ENCODE results near the gene TUFT1. TPM values are rescaled to one million over a fixed set of nuclear protein-coding genes. Genes with fewer than 3 reads are reported as not detected.
A peak's percentile ranks its signal among the peaks of the same experiment; 100 is the strongest.

The TUFT1 gene
- total RNA-seq, 1 experiment from 2014 or later: 12.3 TPM

DNA sequence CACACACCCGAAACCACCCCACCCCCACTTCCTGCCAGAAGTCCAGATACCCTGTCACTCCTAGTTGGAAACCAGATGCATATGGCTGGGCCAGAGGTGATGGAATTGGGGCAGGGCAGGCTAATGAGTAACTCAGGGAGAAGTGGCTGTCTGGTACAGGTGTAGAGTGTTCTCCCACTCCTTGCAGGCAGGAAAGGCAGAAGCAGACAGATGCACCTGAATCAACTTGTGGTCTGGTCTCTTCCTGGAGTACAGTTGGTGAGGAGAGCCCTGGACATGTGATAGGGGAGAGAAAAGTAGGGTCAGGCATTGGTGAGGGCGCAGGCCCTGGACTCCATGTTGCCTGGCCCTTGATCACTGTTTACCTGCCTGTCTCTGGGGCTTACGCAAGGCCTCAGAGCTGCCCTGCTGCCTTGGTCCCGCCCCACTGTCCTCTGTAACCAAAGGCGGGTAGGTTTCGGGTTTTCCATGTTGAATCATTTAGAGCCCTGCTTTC lies 26.4 kb upstream of the TUFT1 start:
- BruUV-seq (replicated peaks): no TSS peak
- ChIA-PET RAD21 (ENCODE audit: low non-redundant PET in 1 of 2, low total read pairs in 2 of 2, uncharacterized antibody in 2 of 2, unreplicated experiment in 2 of 2) (interaction anchor here in 1 of 2 experiments (0.6 kb wide), 1 partner anchor 101 kb away, joined by 3 read pairs; no protein-coding TSS in a partner anchor), POLR2A (interaction anchor here (0.6 to 1.1 kb wide), 4 partner anchors 17 to 232 kb away, joined by 3 to 4 read pairs (median 3); partner anchors contain the start of gene ZNF687), CTCF (no interaction called here)
- DNase-seq (ENCODE audit: low read depth, low spot score): no peak
- Histone ChIP-seq H3K9me3 (ENCODE audit: control insufficient read depth in 1 of 2, insufficient read depth in 1 of 2, low read depth in 1 of 2, low read length in 2 of 2) (no peaks in the 10 kb centered on the region), H3K27ac (ENCODE audit: low read depth, low read length) (peak overlapping the region; percentile 84), H3K36me3 (ENCODE audit: control insufficient read depth in 1 of 2, insufficient read depth in 2 of 2, low read length in 2 of 2) (peaks cover 0 to 3% of the 10 kb centered on the region in 2 experiments; a peak in 1 of 4 replicates), H3K27me3 (ENCODE audit: insufficient read depth, low read length) (no peaks in the 10 kb centered on the region), H3K79me2 (ENCODE audit: insufficient read depth, low read length) (peaks cover 37% of the 10 kb centered on the region), H3K4me3 (replicated peaks in 1 of 2; ENCODE audit: low read depth in 1 of 2, low read length in 2 of 2) (peak overlapping the region; percentile 68 to 72), H3K9me2 (ENCODE audit: insufficient read depth) (no peaks in the 10 kb centered on the region), H3K4me1 (ENCODE audit: control insufficient read depth in 1 of 2, insufficient read depth in 2 of 2, low read length in 2 of 2) (peaks cover 66 to 81% of the 10 kb centered on the region in 2 experiments), H2AFZ (ENCODE audit: low read depth, low read length, poor library complexity, severe bottlenecking) (no peak overlapping the region), H4K20me1 (ENCODE audit: insufficient read depth) (no peaks in the 10 kb centered on the region), H3K4me2 (ENCODE audit: low read length) (peak overlapping the region; percentile 91), H3K9ac (ENCODE audit: low read length) (peak overlapping the region; percentile 75)
- peak; percentile 15 for ATAC-seq
- intact Hi-C loops (cut with micrococcal nuclease): loop anchor here (2.0 to 5.0 kb wide), 2 partner anchors 55 to 71 kb away; partner anchors contain the start of gene POGZ
- TF ChIP-seq EGR1 (IDR thresholded peaks at IDR 0.05; ENCODE audit: low read depth) (no peak), POLR2AphosphoS5 (IDR thresholded peaks at IDR 0.05; ENCODE audit: low read depth, low read length) (no peak; the same call in 1 of the 2 replicates), YY1 (IDR thresholded peaks at IDR 0.05; ENCODE audit: extremely low read depth, insufficient replicate concordance, low read depth, low read length) (no peak), SIN3A (IDR thresholded peaks at IDR 0.05; ENCODE audit: low read depth) (no peak), EZH2 (IDR thresholded peaks at IDR 0.05) (no peak), SP1 (IDR thresholded peaks at IDR 0.05; ENCODE audit: low read depth) (no peak), MAX (IDR thresholded peaks at IDR 0.05) (no peak), TCF7L2 (IDR thresholded peaks at IDR 0.05; ENCODE audit: borderline replicate concordance, extremely low read depth, insufficient read depth, insufficient read length) (no peak), FOSL1 (IDR thresholded peaks at IDR 0.05; ENCODE audit: low read depth) (no peak), EZH2phosphoT487 (IDR thresholded peaks at IDR 0.05; ENCODE audit: borderline replicate concordance) (no peak), SRF (IDR thresholded peaks at IDR 0.05; ENCODE audit: low read depth) (no peak), JUND (IDR thresholded peaks at IDR 0.05) (no peak), RAD21 (IDR thresholded peaks at IDR 0.05; ENCODE audit: low read depth) (no peak), ELF1 (IDR thresholded peaks at IDR 0.05; ENCODE audit: borderline replicate concordance, low read depth) (no peak), CEBPB (IDR thresholded peaks at IDR 0.05; ENCODE audit: low read depth) (no peak)
- TF ChIP-seq, protein P1, sequence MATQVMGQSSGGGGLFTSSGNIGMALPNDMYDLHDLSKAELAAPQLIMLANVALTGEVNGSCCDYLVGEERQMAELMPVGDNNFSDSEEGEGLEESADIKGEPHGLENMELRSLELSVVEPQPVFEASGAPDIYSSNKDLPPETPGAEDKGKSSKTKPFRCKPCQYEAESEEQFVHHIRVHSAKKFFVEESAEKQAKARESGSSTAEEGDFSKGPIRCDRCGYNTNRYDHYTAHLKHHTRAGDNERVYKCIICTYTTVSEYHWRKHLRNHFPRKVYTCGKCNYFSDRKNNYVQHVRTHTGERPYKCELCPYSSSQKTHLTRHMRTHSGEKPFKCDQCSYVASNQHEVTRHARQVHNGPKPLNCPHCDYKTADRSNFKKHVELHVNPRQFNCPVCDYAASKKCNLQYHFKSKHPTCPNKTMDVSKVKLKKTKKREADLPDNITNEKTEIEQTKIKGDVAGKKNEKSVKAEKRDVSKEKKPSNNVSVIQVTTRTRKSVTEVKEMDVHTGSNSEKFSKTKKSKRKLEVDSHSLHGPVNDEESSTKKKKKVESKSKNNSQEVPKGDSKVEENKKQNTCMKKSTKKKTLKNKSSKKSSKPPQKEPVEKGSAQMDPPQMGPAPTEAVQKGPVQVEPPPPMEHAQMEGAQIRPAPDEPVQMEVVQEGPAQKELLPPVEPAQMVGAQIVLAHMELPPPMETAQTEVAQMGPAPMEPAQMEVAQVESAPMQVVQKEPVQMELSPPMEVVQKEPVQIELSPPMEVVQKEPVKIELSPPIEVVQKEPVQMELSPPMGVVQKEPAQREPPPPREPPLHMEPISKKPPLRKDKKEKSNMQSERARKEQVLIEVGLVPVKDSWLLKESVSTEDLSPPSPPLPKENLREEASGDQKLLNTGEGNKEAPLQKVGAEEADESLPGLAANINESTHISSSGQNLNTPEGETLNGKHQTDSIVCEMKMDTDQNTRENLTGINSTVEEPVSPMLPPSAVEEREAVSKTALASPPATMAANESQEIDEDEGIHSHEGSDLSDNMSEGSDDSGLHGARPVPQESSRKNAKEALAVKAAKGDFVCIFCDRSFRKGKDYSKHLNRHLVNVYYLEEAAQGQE (IDR thresholded peaks at IDR 0.05; ENCODE audit: low read depth): no peak
- TF ChIP-seq, protein P2, sequence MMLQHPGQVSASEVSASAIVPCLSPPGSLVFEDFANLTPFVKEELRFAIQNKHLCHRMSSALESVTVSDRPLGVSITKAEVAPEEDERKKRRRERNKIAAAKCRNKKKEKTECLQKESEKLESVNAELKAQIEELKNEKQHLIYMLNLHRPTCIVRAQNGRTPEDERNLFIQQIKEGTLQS (IDR thresholded peaks at IDR 0.05): no peak
